PC-9 (cell line): ENCODE measurements around the gene PARS2. TPM values are rescaled to one million over a fixed set of nuclear protein-coding genes. Genes with fewer than 3 reads are reported as not detected.

Experiments
- BruUV-seq: library from RNA; stranded (reverse); fragments of 400-500 nt; replicated peaks from 2 replicates; lab custom pipeline; 2021; lab: Mats Ljungman, UMichigan
- CTCF ChIA-PET: fragments of 300-600 bp; sonication (Branson Sonifier 250); formaldehyde crosslinking; loops from one replicate; lab custom pipeline; 2022; ENCODE audit warnings: antibody characterized with exemption; lab: Charles Lee
- POLR2A ChIA-PET: fragments of 300-600 bp; sonication (Branson Sonifier 250); formaldehyde crosslinking; loops from one replicate; lab custom pipeline; 2022; ENCODE audit warnings: antibody characterized with exemption; ENCODE audit not compliant: unreplicated experiment; lab: Charles Lee
- DNase-seq, 2 experiments: peaks; one replicate each; pipeline versions ENCODE4 v3.0.0 to v3.0.0-alpha.2; 2015 to 2022; ENCODE audit warnings: mixed read lengths in 1 of 2
- H2AFZ ChIP-seq: fragments of 200-600 bp; sonication (generic); 2 replicates; pipeline ENCODE4 v1.8.1; 2017; ENCODE audit warnings: antibody characterized with exemption
- H3F3A ChIP-seq: fragments of 200-600 bp; sonication (generic); 2 replicates; pipeline ENCODE4 v1.8.1; 2017; ENCODE audit warnings: antibody characterized with exemption, mild to moderate bottlenecking, low read depth; ENCODE audit not compliant: insufficient read depth
- H3K27ac ChIP-seq: fragments of 200-600 bp; sonication (generic); 2 replicates; pipeline ENCODE4 v1.6.1; 2016; ENCODE audit warnings: mixed run types
- H3K27me3 ChIP-seq: fragments of 200-600 bp; sonication (generic); 2 replicates; pipeline ENCODE4 v1.6.1; 2016; ENCODE audit warnings: low read depth, mixed run types; ENCODE audit not compliant: insufficient read depth
- H3K36me3 ChIP-seq: fragments of 200-600 bp; sonication (generic); 2 replicates; pipeline ENCODE4 v1.6.1; 2016; ENCODE audit warnings: low read depth, mixed run types
- H3K4me1 ChIP-seq: fragments of 200-600 bp; sonication (generic); replicated peaks from 2 replicates; pipeline ENCODE4 v1.6.1; 2016; ENCODE audit warnings: mixed run types; ENCODE audit not compliant: insufficient read depth
- H3K4me2 ChIP-seq: fragments of 200-600 bp; sonication (generic); 2 replicates; pipeline ENCODE4 v1.6.1; 2017; ENCODE audit warnings: mixed run types
- H3K4me3 ChIP-seq: fragments of 200-600 bp; sonication (generic); 2 replicates; pipeline ENCODE4 v1.6.1; 2016; ENCODE audit warnings: mixed run types
- H3K79me2 ChIP-seq: fragments of 200-600 bp; sonication (generic); 2 replicates; pipeline ENCODE4 v1.6.1; 2017; ENCODE audit warnings: low read depth, mixed run types
- H3K9me2 ChIP-seq: fragments of 200-600 bp; sonication (generic); 2 replicates; pipeline ENCODE4 v1.8.1; 2017; ENCODE audit warnings: mild to moderate bottlenecking; ENCODE audit not compliant: insufficient read depth
- H3K9me3 ChIP-seq: fragments of 200-600 bp; sonication (generic); 2 replicates; pipeline ENCODE4 v1.8.1; 2016; ENCODE audit warnings: low read depth; ENCODE audit not compliant: insufficient read depth
- H4K20me1 ChIP-seq: fragments of 200-600 bp; sonication (generic); 2 replicates; pipeline ENCODE4 v1.8.1; 2017; ENCODE audit not compliant: insufficient read depth
- CTCF ChIP-seq: fragments of 200-600 bp; sonication (generic); conservative IDR thresholded peaks from 2 replicates; pipeline ENCODE4 v1.6.1; 2017; ENCODE audit warnings: mixed run types, antibody characterized with exemption, mild to moderate bottlenecking, moderate library complexity
- EZH2 ChIP-seq: fragments of 200-600 bp; sonication (generic); IDR thresholded peaks from 2 replicates; pipeline ENCODE4 v1.8.0; 2017; ENCODE audit warnings: antibody characterized with exemption, low read depth
- intact Hi-C: fragments of 100-400 bp; cut with micrococcal nuclease; formaldehyde crosslinking; loops from one replicate; pipeline ENCODE4 v1.10.0; 2022; ENCODE audit not compliant: unreplicated experiment
- total RNA-seq: library from RNA; stranded (reverse); gene quantifications from 2 replicates; pipeline ENCODE4 v1.2.3, GENCODE V29; 2021

PARS2 gene
- total RNA-seq, 1 experiment from 2014 or later = 13.4 TPM

DNA sequence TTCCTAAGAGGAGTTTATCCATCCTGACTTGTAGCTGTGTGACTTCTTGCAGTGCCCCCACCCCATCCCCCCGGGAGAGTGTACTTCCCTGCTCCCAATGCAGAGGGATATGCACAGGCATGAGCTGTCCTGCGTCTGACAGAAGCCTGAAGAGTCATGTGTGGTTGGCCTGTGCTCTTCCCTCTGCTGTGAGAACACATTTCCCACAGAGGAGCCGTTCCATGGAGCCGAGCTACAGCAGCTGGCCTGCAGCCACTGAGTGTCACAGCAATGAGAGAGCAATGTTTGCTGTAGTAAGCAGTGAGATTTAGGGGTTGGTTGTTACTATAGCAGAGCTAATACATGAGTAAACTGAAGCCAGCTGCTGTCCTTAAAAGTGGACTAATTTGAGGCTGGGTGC is 22.0 kb downstream of the PARS2 start:
- Histone ChIP-seq H3K4me2 (no peak overlapping the region), H4K20me1 (no peaks in the 10 kb centered on the region; the same call in 1 of the 2 replicates), H3K79me2 (no peaks in the 10 kb centered on the region), H3K4me3 (no peak overlapping the region), H3F3A (peaks cover 8% of the 10 kb centered on the region; the same call in 1 of the 2 replicates), H3K9me3 (no peaks in the 10 kb centered on the region), H3K4me1 (peaks cover 11% of the 10 kb centered on the region), H3K36me3 (peaks cover 7% of the 10 kb centered on the region; the same call in 1 of the 2 replicates), H3K9me2 (no peaks in the 10 kb centered on the region), H3K27me3 (no peaks in the 10 kb centered on the region), H3K27ac (no peak overlapping the region), H2AFZ (no peak overlapping the region)
- no peak for TF ChIP-seq EZH2
- no peak for TF ChIP-seq CTCF
- BruUV-seq = no TSS peak
- ChIA-PET CTCF (no interaction called here), POLR2A (no interaction called here)
- no peak for DNase-seq
- intact Hi-C loops = no loop called here

GRCh38 chr1:54741531-54741930 is 22.8 kb downstream of the PARS2 start:
- no peak overlapping the region for H3K4me3 ChIP-seq
- no peaks in the 10 kb centered on the region for H3K9me2 ChIP-seq
- H3K36me3 ChIP-seq = peaks cover 7% of the 10 kb centered on the region; the same call in 1 of the 2 replicates
- CTCF ChIA-PET = no interaction called here
- H3K4me2 ChIP-seq = no peak overlapping the region
- intact Hi-C loops = no loop called here
- peaks cover 8% of the 10 kb centered on the region; the same call in 1 of the 2 replicates for H3F3A ChIP-seq
- peaks cover 11% of the 10 kb centered on the region for H3K4me1 ChIP-seq
- no peak for TF ChIP-seq CTCF
- TF ChIP-seq EZH2 = no peak
- no peaks in the 10 kb centered on the region for H3K27me3 ChIP-seq
- no peaks in the 10 kb centered on the region; the same call in 1 of the 2 replicates for H4K20me1 ChIP-seq
- no TSS peak for BruUV-seq
- no peaks in the 10 kb centered on the region for H3K79me2 ChIP-seq
- H3K9me3 ChIP-seq = no peaks in the 10 kb centered on the region
- H2AFZ ChIP-seq = no peak overlapping the region
- POLR2A ChIA-PET = no interaction called here
- no peak overlapping the region for H3K27ac ChIP-seq
- DNase-seq = no peak

DNA sequence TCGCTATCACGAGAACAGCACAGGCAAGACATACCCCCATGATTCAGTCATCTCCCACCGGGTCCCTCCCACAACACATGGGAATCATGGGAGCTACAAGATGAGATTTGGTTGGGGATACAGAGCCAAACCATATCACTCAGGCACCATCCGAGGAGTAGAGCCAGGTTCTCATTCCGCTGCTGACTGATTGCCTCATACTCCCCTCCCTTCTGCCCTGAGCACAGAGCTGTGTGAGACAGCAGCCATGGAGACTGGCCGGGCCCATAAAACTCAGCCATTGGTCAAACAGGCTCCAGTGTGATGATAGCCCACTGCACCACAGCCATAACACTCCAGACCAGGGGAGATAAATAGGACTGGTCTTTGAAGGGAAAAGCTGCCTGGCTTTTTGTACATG is 26.1 kb downstream of the PARS2 start:
- H3K36me3 ChIP-seq = peaks cover 18% of the 10 kb centered on the region
- no peak overlapping the region for H3K4me2 ChIP-seq

More for the DNA sequence above, 26.1 kb downstream of the PARS2 start:
- ChIA-PET CTCF (no interaction called here), POLR2A (no interaction called here)
- Histone ChIP-seq H3K27ac (no peak overlapping the region), H3K27me3 (no peaks in the 10 kb centered on the region), H3K79me2 (no peaks in the 10 kb centered on the region), H4K20me1 (no peaks in the 10 kb centered on the region), H3K9me3 (no peaks in the 10 kb centered on the region), H3K4me3 (no peak overlapping the region), H3F3A (no peaks in the 10 kb centered on the region), H3K4me1 (no peaks in the 10 kb centered on the region), H3K9me2 (no peaks in the 10 kb centered on the region), H2AFZ (no peak overlapping the region)
- BruUV-seq = no TSS peak
- DNase-seq = no peak
- intact Hi-C loops = no loop called here
- no peak for TF ChIP-seq EZH2
- TF ChIP-seq CTCF = no peak
